Endothelial cell of umbilical vein (primary cell): ENCODE results near the gene ARL2BP. TPM values are rescaled to one million over a fixed set of nuclear protein-coding genes. Genes with fewer than 3 reads are reported as not detected.

Experiments
- BruUV-seq: library from RNA; stranded (reverse); fragments of 400-500 nt; replicated peaks from 2 replicates; lab custom pipeline; 2021; lab: Mats Ljungman, UMichigan
- CTCF ChIA-PET: fragments of 300-600, 350-600 bp; sonication (Branson Sonifier 250); formaldehyde crosslinking; loops from one replicate; lab custom pipeline; 2021; ENCODE audit warnings: antibody characterized with exemption, inconsistent platforms; lab: Charles Lee
- POLR2A ChIA-PET: fragments of 300-600, 350-600 bp; sonication (Branson Sonifier 250); formaldehyde crosslinking; loops from one replicate; lab custom pipeline; 2021; ENCODE audit warnings: antibody characterized with exemption, inconsistent platforms; lab: Charles Lee
- DNase-seq: peaks from one replicate; pipeline ENCODE4 v3.0.0-alpha.2; 2011; ENCODE audit warnings: low read depth, low spot score
- FAIRE-seq: peaks from 2 replicates; lab custom pipeline; 2011; peaks lifted over from hg19 to GRCh38; lab: Jason Lieb, UNC
- H2AFZ ChIP-seq: 2 replicates; pipeline ENCODE4 v1.6.0; 2012; ENCODE audit warnings: low read depth, low read length, control low read depth, inconsistent platforms
- H3K27ac ChIP-seq: 2 replicates; pipeline ENCODE4 v1.5.1; 2011; ENCODE audit warnings: low read depth, mild to moderate bottlenecking, control low read depth, low read length, moderate library complexity; ENCODE audit not compliant: insufficient read depth
- H3K27me3 ChIP-seq, 2 experiments: 2 replicates each; pipeline versions ENCODE4 v1.6.0 to v1.6.1; 2011; ENCODE audit warnings: low read length in 2 of 2, mixed read lengths in 1 of 2; ENCODE audit not compliant: control insufficient read depth in 2 of 2, insufficient read depth in 2 of 2
- H3K36me3 ChIP-seq, 2 experiments: 2 replicates in 1 of 2; 3 replicates in 1 of 2; pipeline ENCODE4 v1.5.1; 2011; ENCODE audit warnings: low read length in 2 of 2, mild to moderate bottlenecking in 1 of 2, moderate library complexity in 1 of 2; ENCODE audit not compliant: control insufficient read depth in 2 of 2, insufficient read depth in 2 of 2; ENCODE audit errors: extremely low read depth in 1 of 2
- H3K4me1 ChIP-seq: 3 replicates; pipeline ENCODE4 v1.5.1; 2011; ENCODE audit warnings: mild to moderate bottlenecking, low read length; ENCODE audit not compliant: control insufficient read depth, insufficient read depth; ENCODE audit errors: extremely low read depth
- H3K4me2 ChIP-seq: 2 replicates; pipeline ENCODE4 v1.6.1; 2011; ENCODE audit warnings: low read length, control low read depth, mixed read lengths; ENCODE audit not compliant: insufficient read depth
- H3K4me3 ChIP-seq, 3 experiments: fragments of 200-600 bp in 1 of 3; sonication (generic), shearing (Covaris generic) in 1 of 3; replicated peaks in 1 of 3; 2 replicates each; pipeline ENCODE4 v1.5.1; 2011 to 2016; ENCODE audit warnings: control low read depth in 3 of 3, low read length in 3 of 3, mild to moderate bottlenecking in 2 of 3, inconsistent platforms in 1 of 3, low read depth in 1 of 3, moderate library complexity in 1 of 3; ENCODE audit not compliant: insufficient read depth in 1 of 3
- H3K79me2 ChIP-seq: 2 replicates; pipeline ENCODE4 v1.6.0; 2012; ENCODE audit warnings: low read length, inconsistent platforms; ENCODE audit not compliant: control insufficient read depth, insufficient read depth
- H3K9ac ChIP-seq: replicated peaks from 2 replicates; pipeline ENCODE3; 2011; ENCODE audit warnings: low read length, control low read depth; ENCODE audit not compliant: insufficient read depth; ENCODE audit errors: extremely low read depth
- H3K9me1 ChIP-seq: replicated peaks from 3 replicates; pipeline ENCODE4 v1.6.0; 2011; ENCODE audit warnings: mild to moderate bottlenecking, low read length; ENCODE audit not compliant: control insufficient read depth, insufficient read depth; ENCODE audit errors: extremely low read depth
- H3K9me3 ChIP-seq: replicated peaks from 2 replicates; pipeline ENCODE4 v1.5.1; 2012; ENCODE audit warnings: low read length, inconsistent platforms; ENCODE audit not compliant: control insufficient read depth, insufficient read depth
- H4K20me1 ChIP-seq: replicated peaks from 2 replicates; pipeline ENCODE3; 2011; ENCODE audit warnings: mild to moderate bottlenecking, low read length; ENCODE audit not compliant: control insufficient read depth, insufficient read depth; ENCODE audit errors: extremely low read depth
- CTCF ChIP-seq, 2 donors: IDR thresholded peaks; 1 replicate in 1 of 2; 2 replicates in 1 of 2; pipeline ENCODE4 v1.5.1; 2011; ENCODE audit warnings: low read length in 2 of 2, mild to moderate bottlenecking in 2 of 2, moderate library complexity in 2 of 2, control low read depth in 1 of 2, inconsistent platforms in 1 of 2, low read depth in 1 of 2; ENCODE audit not compliant: insufficient read depth in 1 of 2; ENCODE audit errors: extremely low read depth in 1 of 2
- EZH2 ChIP-seq: IDR thresholded peaks from 2 replicates; pipeline ENCODE4 v1.6.1; 2012; ENCODE audit warnings: borderline replicate concordance, low read depth, mild to moderate bottlenecking, moderate library complexity, low read length, inconsistent platforms; ENCODE audit not compliant: severe bottlenecking
- FOS ChIP-seq: IDR thresholded peaks from 2 replicates; pipeline ENCODE4 v1.6.1; 2011; ENCODE audit warnings: mild to moderate bottlenecking, low read length, moderate library complexity, borderline replicate concordance; ENCODE audit not compliant: insufficient read depth
- GATA2 ChIP-seq: IDR thresholded peaks from 2 replicates; pipeline ENCODE4 v1.7.0; 2011; ENCODE audit warnings: low read depth, mild to moderate bottlenecking, moderate library complexity, mixed read lengths, low read length; ENCODE audit not compliant: insufficient read length, insufficient read depth
- JUN ChIP-seq: IDR thresholded peaks from 2 replicates; pipeline ENCODE4 v1.6.1; 2011; ENCODE audit warnings: borderline replicate concordance, low read depth; ENCODE audit not compliant: insufficient read length, insufficient read depth
- MYC ChIP-seq: IDR thresholded peaks from one replicate; pipeline ENCODE4 v1.6.1; 2011; ENCODE audit warnings: mild to moderate bottlenecking, low read depth, low read length
- POLR2A ChIP-seq: IDR thresholded peaks from 2 replicates; pipeline ENCODE4 v1.6.1; 2012; ENCODE audit warnings: low read depth, mild to moderate bottlenecking, control low read depth, low read length
- POLR2AphosphoS5 ChIP-seq: IDR thresholded peaks from 2 replicates; pipeline ENCODE4 v1.6.1; 2012; ENCODE audit warnings: low read depth, mild to moderate bottlenecking, control low read depth, low read length, moderate library complexity; ENCODE audit not compliant: insufficient read depth
- dilution Hi-C: fragments of 300-500 bp; cut with MboI; formaldehyde crosslinking; loops from one replicate; pipeline ENCODE4 v1.15.0; 2019; ENCODE audit warnings: low sequenced_read_pairs; ENCODE audit not compliant: extremely low pct_ligation_motif_present
- intact Hi-C: fragments of 100-400 bp; cut with micrococcal nuclease; formaldehyde crosslinking; loops from one replicate; pipeline ENCODE4 v1.10.0; 2022
- polyA plus RNA-seq, 4 experiments: library from polyadenylated mRNA; depleted of rRNA in 3 of 4; stranded (reverse) in 3 of 4; unstranded in 1 of 4; fragments of >200 nt; gene quantifications; 2 replicates each; pipeline versions ENCODE4 v1.2.1 to v1.2.3, GENCODE V29; 2011 to 2012; ENCODE audit warnings: missing spikeins in 1 of 4
- total RNA-seq: library from RNA; stranded (reverse); gene quantifications from 2 replicates; pipeline ENCODE4 v1.2.3, GENCODE V29; 2021
- TF ChIP-seq, protein P1 (sequence below): IDR thresholded peaks from 2 replicates; pipeline ENCODE4 v1.6.1; 2011; ENCODE audit not compliant: insufficient read depth, insufficient read length

ARL2BP gene
- total and polyA plus RNA-seq, 2 donors (not counting 3 experiments of a cell fraction or from before 2014, with no cell fraction given), result 80.4 to 111 TPM

DNA sequence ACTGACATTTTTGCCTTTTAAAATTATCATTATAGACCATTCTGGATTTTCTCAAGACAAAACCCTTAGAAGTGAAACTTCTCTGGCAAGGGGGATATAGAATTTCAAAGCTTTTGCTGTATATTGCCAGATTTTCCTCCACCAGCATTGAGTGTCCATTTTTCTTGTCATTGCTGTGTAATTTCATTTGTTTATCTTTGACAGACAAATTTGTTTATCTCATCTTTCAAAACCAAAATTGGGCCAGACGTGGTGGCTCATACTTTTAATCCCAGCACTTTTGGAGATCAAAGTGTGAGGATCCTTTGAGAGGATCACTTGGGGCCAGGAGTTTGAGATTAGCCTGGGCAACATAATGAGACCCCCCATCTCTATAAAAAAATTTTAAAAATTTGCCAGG is 16.0 kb upstream of the ARL2BP start:
- intact Hi-C loops, result no loop called here
- no peak overlapping the region for H3K27ac ChIP-seq
- H3K79me2 ChIP-seq, result no peaks in the 10 kb centered on the region
- ChIA-PET POLR2A (no interaction called here), CTCF (interaction anchor here (1.0 to 1.4 kb wide), 4 partner anchors 23 to 264 kb away, joined by 3 to 7 read pairs (median 3); no protein-coding TSS in a partner anchor)
- TF ChIP-seq MYC (no peak), CTCF (IDR thresholded peaks at IDR 0.05; ENCODE audit: extremely low read depth in 1 of 2, insufficient read depth in 1 of 2, low read depth in 1 of 2, low read length in 2 of 2) (no peak), GATA2 (no peak), JUN (no peak), EZH2 (no peak), FOS (no peak), POLR2A (no peak), POLR2AphosphoS5 (no peak)
- TF ChIP-seq, protein P1, sequence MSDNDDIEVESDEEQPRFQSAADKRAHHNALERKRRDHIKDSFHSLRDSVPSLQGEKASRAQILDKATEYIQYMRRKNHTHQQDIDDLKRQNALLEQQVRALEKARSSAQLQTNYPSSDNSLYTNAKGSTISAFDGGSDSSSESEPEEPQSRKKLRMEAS, result no peak
- no peak for FAIRE-seq
- H2AFZ ChIP-seq, result no peak overlapping the region
- peaks cover 37 to 41% of the 10 kb centered on the region in 2 experiments for H3K36me3 ChIP-seq
- H3K4me2 ChIP-seq, result no peak overlapping the region
- no peaks in the 10 kb centered on the region for H4K20me1 ChIP-seq
- H3K9me1 ChIP-seq, result no peaks in the 10 kb centered on the region
- H3K9ac ChIP-seq, result no peak overlapping the region
- dilution Hi-C loops, result no loop called here
- no peaks in the 10 kb centered on the region for H3K9me3 ChIP-seq
- no TSS peak for BruUV-seq
- no peak for DNase-seq
- no peak overlapping the region for H3K4me3 ChIP-seq
- H3K4me1 ChIP-seq, result no peaks in the 10 kb centered on the region
- no peaks in the 10 kb centered on the region for H3K27me3 ChIP-seq
